ENCODE measurements around the gene FKBP1B.
"Not testable (repeated sequence)": the region's sequence is repeated elsewhere in the genome, so short reads cannot be mapped to it uniquely, and the experiment has no call there.

Gene FKBP1B

DNA sequence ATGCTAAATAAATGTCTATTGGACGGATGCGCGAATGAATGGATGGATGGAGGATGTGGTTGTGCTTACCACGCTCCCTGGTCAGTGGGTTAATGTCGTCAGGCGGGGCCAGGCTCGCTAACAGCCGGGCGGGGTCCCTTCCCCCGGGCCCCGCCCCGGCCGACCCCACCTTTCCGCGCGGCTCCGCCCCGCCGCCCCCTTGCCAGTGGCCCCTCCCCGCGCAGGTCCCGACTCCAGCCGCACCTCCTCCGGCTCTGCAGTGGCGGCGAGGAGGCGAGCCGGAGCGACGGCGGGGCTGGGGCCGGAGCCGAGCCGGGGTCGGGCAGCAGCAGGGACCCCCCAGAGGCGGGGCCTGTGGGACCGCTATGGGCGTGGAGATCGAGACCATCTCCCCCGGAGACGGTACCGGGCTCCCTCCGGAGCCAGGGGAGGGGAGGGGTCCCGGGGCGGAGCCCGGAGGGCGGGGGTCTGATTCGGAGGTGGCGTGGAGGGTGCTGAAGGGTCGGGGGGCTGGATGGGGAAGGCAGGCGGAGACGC, at the start of gene FKBP1B:
Gene FKBP1B (plus strand): TSS at position 257 of the 537 bp plus-strand sequence. CDS start 109 bp downstream, at position 366.
- DNase-seq (ENCODE audit: low read depth): no peak

GRCh38 chr2:24007693-24008092, 41.8 kb upstream of the FKBP1B start:
- no peak for DNase-seq (ENCODE audit: low read depth)

- no peak for DNase-seq (ENCODE audit: low read depth)
Observed at GRCh38 chr2:24008672-24009366, 40.7 kb upstream of the FKBP1B start.

DNA sequence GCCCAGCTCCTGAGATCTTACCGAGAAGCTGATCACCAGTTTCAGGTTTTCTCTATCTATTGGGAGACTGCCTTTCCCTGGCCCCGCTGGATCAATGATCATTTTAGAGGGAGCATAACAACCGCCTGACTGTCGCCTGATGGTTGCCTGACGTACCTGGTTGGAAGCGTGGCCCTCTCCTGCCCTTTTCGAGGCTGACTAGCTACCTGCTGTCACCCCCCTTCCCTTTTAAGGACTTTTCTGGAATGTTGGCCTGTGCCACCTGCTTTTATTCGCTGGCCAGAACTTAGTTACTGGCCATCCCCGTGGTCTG, 40.2 kb upstream of the FKBP1B start:
- DNase-seq (ENCODE audit: low read depth): no peak

- DNase-seq (ENCODE audit: low read depth): no peak
Observed at GRCh38 chr2:24009680-24010476, 39.7 kb upstream of the FKBP1B start, which contains the start of gene MFSD2B. TSS of gene MFSD2B (plus strand) at chr2:24010085. CDS start at chr2:24010097, 12 bp downstream.

- DNase-seq (ENCODE audit: low read depth): no peak
Observed at GRCh38 chr2:24010477-24011249, 38.9 kb upstream of the FKBP1B start.

- no peak for DNase-seq (ENCODE audit: low read depth)
Observed at GRCh38 chr2:24011250-24012104, 38.1 kb upstream of the FKBP1B start.

DNA sequence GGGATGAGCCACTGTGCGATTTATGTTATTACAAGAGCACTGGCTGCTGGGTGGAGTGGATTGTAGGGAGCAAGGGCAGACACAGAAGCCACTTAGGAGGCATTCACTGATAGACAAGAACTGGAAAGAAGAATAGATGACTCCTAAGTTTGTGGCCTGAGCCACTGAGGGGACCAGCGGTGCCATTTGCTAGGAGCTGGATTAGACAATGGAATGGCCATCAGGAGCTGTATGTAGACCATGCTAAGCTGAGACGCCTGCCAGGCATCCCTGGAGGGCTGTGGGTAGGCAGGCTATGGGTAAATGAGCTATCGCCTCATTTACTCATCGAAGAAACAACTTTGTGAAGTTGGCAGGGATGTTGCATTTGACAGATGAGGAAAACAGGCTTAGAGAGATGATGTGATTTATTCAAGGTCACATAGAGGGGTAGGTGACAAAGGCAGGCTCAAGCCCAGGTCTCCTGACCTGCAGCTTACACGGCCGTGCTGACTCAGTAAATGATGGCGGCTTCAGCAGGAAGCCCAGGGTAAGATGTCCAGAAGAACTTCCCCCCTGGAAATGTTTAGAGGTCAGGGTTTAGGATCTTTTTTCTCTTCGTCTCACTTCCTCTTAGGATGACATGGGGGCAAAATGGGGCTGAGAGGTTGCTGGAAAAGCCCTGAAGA, 36.9 kb upstream of the FKBP1B start:
- no peak for DNase-seq (ENCODE audit: low read depth)

DNA sequence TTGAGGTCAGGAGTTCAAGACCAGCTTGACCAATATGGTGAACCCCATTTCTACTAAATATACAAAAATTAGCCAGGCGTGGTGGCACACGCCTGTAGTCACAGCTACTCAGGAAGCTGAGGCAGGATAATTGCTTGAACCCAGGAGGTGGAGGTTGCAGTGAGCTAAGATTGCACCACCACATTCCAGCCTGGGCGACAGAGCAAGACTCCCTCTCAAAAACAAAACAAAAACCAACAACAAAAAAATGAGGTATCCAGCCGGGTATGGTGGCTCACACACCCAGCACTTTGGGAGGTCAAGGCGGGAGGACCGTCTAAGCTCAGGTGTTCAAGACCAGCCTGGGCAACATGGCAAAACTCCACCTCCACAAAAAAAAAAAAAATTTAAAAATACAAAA, 34.6 kb upstream of the FKBP1B start:
- DNase-seq (ENCODE audit: low read depth): not testable (repeated sequence)

DNA sequence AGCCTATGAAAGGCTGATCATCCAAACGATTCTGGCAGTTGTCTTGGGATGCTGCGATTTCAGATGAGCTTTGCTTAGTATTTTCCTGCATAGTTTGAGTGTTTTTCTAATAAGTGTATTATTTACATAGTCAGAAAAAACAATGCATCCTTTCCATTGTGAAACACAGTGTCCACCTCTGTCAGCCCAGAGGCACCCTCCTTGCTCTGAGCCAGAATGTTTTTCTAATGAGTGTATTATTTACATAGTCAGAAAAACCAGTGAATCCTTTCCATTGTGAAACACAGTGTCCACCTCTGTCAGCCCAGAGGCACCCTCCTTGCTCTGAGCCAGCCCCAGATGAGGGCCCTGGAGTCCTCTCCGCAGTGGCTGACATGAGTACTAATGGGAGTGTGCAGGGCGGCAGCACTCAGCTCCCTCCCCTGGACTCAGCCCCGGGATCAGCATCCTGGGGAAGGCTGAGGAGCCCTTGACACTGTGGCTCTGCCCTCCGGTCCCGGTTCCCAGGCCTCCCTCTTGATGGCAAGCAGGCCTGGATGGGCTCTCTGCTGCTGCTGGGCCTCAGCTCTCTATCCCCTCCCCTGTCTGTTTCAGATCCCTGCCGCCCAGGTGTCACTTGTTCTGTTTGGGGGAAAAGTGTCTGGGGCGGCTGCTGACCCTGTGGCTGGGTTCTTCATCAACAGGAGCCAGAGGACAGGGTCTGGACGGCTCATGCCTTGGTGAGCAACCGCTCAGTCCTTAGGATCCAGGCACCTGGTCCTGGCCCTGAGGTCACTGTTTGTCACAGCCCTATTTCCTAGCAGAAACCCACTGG, 33.8 kb upstream of the FKBP1B start:
- DNase-seq (ENCODE audit: low read depth): peak; percentile 93

GRCh38 chr2:24016376-24016761, 33.2 kb upstream of the FKBP1B start:
- DNase-seq (ENCODE audit: low read depth): no peak

DNA sequence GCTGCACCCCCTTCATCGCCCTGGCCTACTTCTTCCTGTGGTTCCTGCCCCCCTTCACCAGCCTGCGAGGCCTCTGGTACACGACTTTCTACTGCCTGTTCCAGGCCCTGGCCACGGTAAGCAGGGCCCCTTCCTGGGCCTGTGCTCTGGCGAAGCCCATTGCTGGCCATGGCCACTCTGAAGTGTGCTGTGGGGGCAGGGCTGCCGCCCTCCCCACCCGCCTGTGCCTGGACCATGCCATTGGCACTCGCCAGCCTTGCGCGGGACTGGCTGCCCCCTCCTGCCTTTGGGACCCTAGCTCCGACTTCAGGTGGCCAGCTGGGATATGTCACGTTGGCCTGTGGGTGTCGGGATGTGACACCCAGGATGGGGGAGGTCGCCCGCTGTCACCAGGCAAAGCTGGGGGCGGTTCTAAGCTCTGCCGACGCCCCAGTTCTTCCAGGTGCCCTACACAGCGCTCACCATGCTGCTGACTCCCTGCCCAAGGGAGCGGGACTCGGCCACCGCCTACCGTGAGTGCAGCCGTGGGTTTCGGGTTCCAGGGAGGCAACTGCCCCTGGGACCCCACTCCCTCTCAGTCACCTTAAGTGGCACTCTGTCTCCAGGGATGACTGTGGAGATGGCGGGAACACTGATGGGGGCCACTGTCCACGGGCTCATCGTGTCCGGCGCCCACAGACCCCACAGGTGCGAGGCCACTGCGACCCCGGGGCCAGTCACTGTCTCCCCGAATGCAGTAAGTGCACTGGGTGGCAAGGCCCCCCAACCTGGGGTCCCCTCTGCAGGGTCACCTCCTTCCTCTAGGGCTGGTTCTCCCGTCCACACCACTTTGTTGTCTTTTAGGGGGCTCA, 32.5 kb upstream of the FKBP1B start:
- DNase-seq (ENCODE audit: low read depth): no peak

GRCh38 chr2:24017711-24018110, 31.8 kb upstream of the FKBP1B start:
- no peak for DNase-seq (ENCODE audit: low read depth)

- no peak for DNase-seq (ENCODE audit: low read depth)
Observed at GRCh38 chr2:24018241-24018640, 31.3 kb upstream of the FKBP1B start.

DNA sequence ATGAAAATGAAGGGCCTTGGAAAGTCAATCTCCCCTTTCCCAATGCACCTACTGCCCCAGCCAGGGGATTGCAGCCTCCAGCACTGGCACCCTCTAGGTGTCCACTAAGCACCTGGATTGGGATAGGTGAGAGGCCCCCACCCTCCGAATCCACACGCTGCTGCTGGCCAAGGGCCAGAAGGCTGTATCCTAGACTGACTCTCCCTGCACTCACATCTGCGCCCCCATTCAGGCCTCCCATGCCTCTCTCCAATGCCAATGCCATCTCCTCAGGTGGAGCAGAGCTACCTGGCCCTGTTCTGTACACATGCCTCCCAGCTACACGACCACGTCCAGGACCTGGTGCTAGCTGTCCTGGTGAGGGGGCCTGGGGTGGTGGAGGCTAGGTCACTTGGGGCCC, 29.8 kb upstream of the FKBP1B start:
- no peak for DNase-seq (ENCODE audit: low read depth)

DNA sequence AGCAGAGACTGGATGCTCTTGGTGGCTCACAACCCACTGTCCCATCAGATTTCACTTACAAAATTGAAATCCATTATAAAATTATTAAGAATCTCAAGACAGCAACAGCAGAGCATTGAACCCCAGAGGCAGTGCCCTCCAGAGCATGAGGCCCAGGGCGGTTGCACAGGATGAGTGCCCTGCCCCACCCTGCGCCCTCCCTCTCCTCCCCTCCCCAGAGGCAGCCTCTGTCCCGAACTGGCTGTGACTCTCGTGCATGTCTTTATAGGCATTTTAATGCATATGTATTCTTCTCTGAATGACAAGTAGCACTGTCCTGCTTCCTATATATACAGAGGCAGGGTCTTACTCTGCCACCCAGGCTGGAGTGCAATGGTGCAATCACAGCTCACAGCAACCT, 29.3 kb upstream of the FKBP1B start:
- no peak for DNase-seq (ENCODE audit: low read depth)

- no peak for DNase-seq (ENCODE audit: low read depth)
Observed at GRCh38 chr2:24021122-24021998, 28.2 kb upstream of the FKBP1B start.

- no peak for DNase-seq (ENCODE audit: low read depth)
Observed at GRCh38 chr2:24022324-24022974, 27.1 kb upstream of the FKBP1B start.
